Kidney glomerular epithelial cell (primary cell): ENCODE data around the gene IGF2BP3.
A peak's percentile ranks its signal among the peaks of the same experiment; 100 is the strongest.
"Not testable (repeated sequence)": the region's sequence is repeated elsewhere in the genome, so short reads cannot be mapped to it uniquely, and the experiment has no call there.

Source experiments
- DNase-seq: peaks from one replicate; lab custom pipeline; 2025; lab: John Stamatoyannopoulos, UW

Gene IGF2BP3

GRCh38 chr7:23470330-23471105 is at the start of gene IGF2BP3:
Gene IGF2BP3 (minus strand): TSS chr7:23470491. CDS start chr7:23470110, 381 bp downstream.
- DNase-seq = no peak

- DNase-seq = no peak
These were observed 44.5 kb upstream of the IGF2BP3 start for GRCh38 chr7:23514755-23515154.

- not testable (repeated sequence) for DNase-seq
These were observed 43.5 kb upstream of the IGF2BP3 start for GRCh38 chr7:23513746-23514145.

GRCh38 chr7:23494009-23494408 is 23.7 kb upstream of the IGF2BP3 start:
- DNase-seq = no peak

GRCh38 chr7:23491502-23491901 is 21.2 kb upstream of the IGF2BP3 start:
- no peak for DNase-seq

GRCh38 chr7:23490357-23491135 is 20.3 kb upstream of the IGF2BP3 start:
- DNase-seq = no peak

GRCh38 chr7:23488714-23489113 is 18.4 kb upstream of the IGF2BP3 start:
- not testable (repeated sequence) for DNase-seq

- no peak for DNase-seq
These were observed 17.4 kb upstream of the IGF2BP3 start for GRCh38 chr7:23487670-23488069.

GRCh38 chr7:23486002-23486773 is 15.9 kb upstream of the IGF2BP3 start:
- DNase-seq = no peak

GRCh38 chr7:23482686-23483085 is 12.4 kb upstream of the IGF2BP3 start:
- DNase-seq = no peak

GRCh38 chr7:23477962-23478866 is 7.9 kb upstream of the IGF2BP3 start:
- DNase-seq = no peak

GRCh38 chr7:23477157-23477499 is 6.8 kb upstream of the IGF2BP3 start:
- no peak for DNase-seq

- no peak for DNase-seq
These were observed 6.2 kb upstream of the IGF2BP3 start for GRCh38 chr7:23476286-23477156.

GRCh38 chr7:23475576-23475839 is 5.2 kb upstream of the IGF2BP3 start:
- no peak for DNase-seq

GRCh38 chr7:23474829-23475575 is 4.7 kb upstream of the IGF2BP3 start:
- DNase-seq = no peak

- DNase-seq = peak; percentile 32
These were observed 4.0 kb upstream of the IGF2BP3 start for GRCh38 chr7:23474094-23474828.

GRCh38 chr7:23473844-23474093 is 3.5 kb upstream of the IGF2BP3 start:
- no peak for DNase-seq

- DNase-seq = no peak
These were observed 2.9 kb upstream of the IGF2BP3 start for GRCh38 chr7:23472956-23473843.

- DNase-seq = no peak
These were observed 2.3 kb upstream of the IGF2BP3 start for GRCh38 chr7:23472556-23472955.
